Karpas-422 (cell line): Measurements from ENCODE around the gene SNUPN. TPM values are rescaled to one million over a fixed set of nuclear protein-coding genes. Genes with fewer than 3 reads are reported as not detected.

ENCODE experiments used
- DNase-seq: peaks from one replicate; pipeline ENCODE4 v3.0.0-alpha.2; 2015
- H2AFZ ChIP-seq: fragments of 200-600 bp; sonication (generic); 2 replicates; pipeline ENCODE4 v1.6.1; 2014; ENCODE audit warnings: antibody characterized with exemption, low read length, mixed read lengths
- H3K27ac ChIP-seq: fragments of 200-600 bp; sonication (generic); 2 replicates; pipeline ENCODE4 v1.5.1; 2014; ENCODE audit warnings: mild to moderate bottlenecking, low read length, moderate library complexity
- H3K27me3 ChIP-seq: fragments of 200-600 bp; sonication (generic); 2 replicates; pipeline ENCODE4 v1.6.1; 2014; ENCODE audit warnings: low read length, mixed read lengths
- H3K36me3 ChIP-seq: fragments of 200-600 bp; sonication (generic); 2 replicates; pipeline ENCODE4 v1.6.1; 2014; ENCODE audit warnings: low read length, mixed read lengths; ENCODE audit not compliant: insufficient read depth
- H3K4me1 ChIP-seq: fragments of 200-600 bp; sonication (generic); 2 replicates; pipeline ENCODE4 v1.6.1; 2014; ENCODE audit warnings: mild to moderate bottlenecking, low read length, mixed read lengths
- H3K4me2 ChIP-seq: fragments of 200-600 bp; sonication (generic); 2 replicates; pipeline ENCODE4 v1.6.1; 2014; ENCODE audit warnings: low read length, low read depth, mild to moderate bottlenecking; ENCODE audit not compliant: poor library complexity, severe bottlenecking
- H3K4me3 ChIP-seq: fragments of 200-600 bp; sonication (generic); 2 replicates; pipeline ENCODE4 v1.5.1; 2014; ENCODE audit warnings: mild to moderate bottlenecking, antibody characterized with exemption, low read length, mixed read lengths
- H3K79me2 ChIP-seq: fragments of 200-600 bp; sonication (generic); 2 replicates; pipeline ENCODE4 v1.6.1; 2014; ENCODE audit warnings: mild to moderate bottlenecking, low read length, mixed read lengths
- H3K9ac ChIP-seq: fragments of 200-600 bp; sonication (generic); 2 replicates; pipeline ENCODE4 v1.6.0; 2014; ENCODE audit warnings: low read length
- H3K9me2 ChIP-seq: fragments of 200-600 bp; sonication (generic), shearing (Covaris generic); replicated peaks from 2 replicates; pipeline ENCODE4 v1.6.0; 2014; ENCODE audit warnings: mild to moderate bottlenecking, low read length, moderate library complexity; ENCODE audit not compliant: insufficient read depth
- H3K9me3 ChIP-seq: fragments of 300-700, 200-600 bp; sonication (generic); 2 replicates; pipeline ENCODE4 v1.6.1; 2014; ENCODE audit warnings: low read length, mixed read lengths
- H4K20me1 ChIP-seq: fragments of 200-600 bp; sonication (generic); 2 replicates; pipeline ENCODE4 v1.6.1; 2014; ENCODE audit warnings: mild to moderate bottlenecking, antibody characterized with exemption, low read length, low read depth; ENCODE audit not compliant: insufficient read depth
- total RNA-seq: library from RNA; depleted of rRNA; stranded (reverse); fragments of >200 nt; shearing (Covaris generic); gene quantifications from 2 replicates; pipeline ENCODE4 v1.2.3, GENCODE V29; 2014; ENCODE audit warnings: low replicate concordance

SNUPN gene
- total RNA-seq, 1 experiment from 2014 or later: 18.9 TPM

GRCh38 chr15:75666823-75667501, 41.4 kb upstream of the SNUPN start:
- Histone ChIP-seq H4K20me1 (no peaks in the 10 kb centered on the region), H3K79me2 (no peaks in the 10 kb centered on the region), H3K9me2 (no peaks in the 10 kb centered on the region), H3K4me2 (peak overlapping the region; percentile 32), H3K36me3 (no peaks in the 10 kb centered on the region), H2AFZ (no peak overlapping the region), H3K27ac (no peak overlapping the region), H3K4me3 (no peak overlapping the region), H3K9me3 (no peaks in the 10 kb centered on the region), H3K27me3 (no peaks in the 10 kb centered on the region), H3K9ac (no peak overlapping the region), H3K4me1 (peaks cover 31% of the 10 kb centered on the region)
- DNase-seq: peak; percentile 67

GRCh38 chr15:75663931-75664421, 38.5 kb upstream of the SNUPN start:
- Histone ChIP-seq H3K27ac (no peak overlapping the region), H3K4me2 (no peak overlapping the region), H3K9me3 (no peaks in the 10 kb centered on the region), H2AFZ (no peak overlapping the region), H3K27me3 (no peaks in the 10 kb centered on the region), H3K9ac (no peak overlapping the region), H3K36me3 (no peaks in the 10 kb centered on the region), H3K79me2 (no peaks in the 10 kb centered on the region), H3K4me3 (no peak overlapping the region), H3K4me1 (peaks cover 12% of the 10 kb centered on the region), H4K20me1 (no peaks in the 10 kb centered on the region), H3K9me2 (no peaks in the 10 kb centered on the region)
- no peak for DNase-seq

- Histone ChIP-seq H3K36me3 (no peaks in the 10 kb centered on the region), H3K9me3 (no peaks in the 10 kb centered on the region), H3K9ac (no peak overlapping the region), H2AFZ (no peak overlapping the region), H3K79me2 (no peaks in the 10 kb centered on the region), H3K4me3 (no peak overlapping the region), H3K27ac (no peak overlapping the region), H3K4me1 (peaks cover 12% of the 10 kb centered on the region), H3K27me3 (no peaks in the 10 kb centered on the region), H3K9me2 (no peaks in the 10 kb centered on the region), H4K20me1 (no peaks in the 10 kb centered on the region), H3K4me2 (no peak overlapping the region)
- DNase-seq: no peak
Observed at GRCh38 chr15:75662823-75663519, 37.4 kb upstream of the SNUPN start.

- Histone ChIP-seq H2AFZ (no peak overlapping the region), H3K36me3 (no peaks in the 10 kb centered on the region), H3K27me3 (no peaks in the 10 kb centered on the region), H3K9me2 (no peaks in the 10 kb centered on the region), H3K27ac (no peak overlapping the region), H4K20me1 (no peaks in the 10 kb centered on the region), H3K9ac (no peak overlapping the region), H3K4me1 (peaks cover 6% of the 10 kb centered on the region), H3K4me2 (no peak overlapping the region), H3K79me2 (no peaks in the 10 kb centered on the region), H3K4me3 (no peak overlapping the region), H3K9me3 (no peaks in the 10 kb centered on the region)
- no peak for DNase-seq
Observed at GRCh38 chr15:75661756-75662140, 36.2 kb upstream of the SNUPN start.

- Histone ChIP-seq H3K9ac (no peak overlapping the region), H3K79me2 (no peaks in the 10 kb centered on the region), H3K36me3 (no peaks in the 10 kb centered on the region)
Observed at GRCh38 chr15:75661100-75661755, 35.7 kb upstream of the SNUPN start.

GRCh38 chr15:75659928-75660645, 34.6 kb upstream of the SNUPN start:
- H3K4me2 ChIP-seq: no peak overlapping the region
- no peaks in the 10 kb centered on the region for H3K79me2 ChIP-seq
- H3K4me1 ChIP-seq: peaks cover 9% of the 10 kb centered on the region
- H3K4me3 ChIP-seq: no peak overlapping the region
- no peaks in the 10 kb centered on the region for H3K36me3 ChIP-seq
- no peaks in the 10 kb centered on the region for H4K20me1 ChIP-seq
- no peak overlapping the region for H3K27ac ChIP-seq
- H3K9ac ChIP-seq: no peak overlapping the region
- DNase-seq: no peak
- no peak overlapping the region for H2AFZ ChIP-seq
- no peaks in the 10 kb centered on the region for H3K9me2 ChIP-seq
- H3K9me3 ChIP-seq: no peaks in the 10 kb centered on the region
- H3K27me3 ChIP-seq: no peaks in the 10 kb centered on the region

More at GRCh38 chr15:75661100-75661755, 35.7 kb upstream of the SNUPN start:
- no peak overlapping the region for H3K4me3 ChIP-seq
- no peak overlapping the region for H2AFZ ChIP-seq
- H3K9me3 ChIP-seq: no peaks in the 10 kb centered on the region
- H4K20me1 ChIP-seq: no peaks in the 10 kb centered on the region
- peaks cover under 1% of the 10 kb centered on the region for H3K4me1 ChIP-seq
- H3K27me3 ChIP-seq: no peaks in the 10 kb centered on the region
- no peak overlapping the region for H3K27ac ChIP-seq
- DNase-seq: no peak
- H3K4me2 ChIP-seq: no peak overlapping the region
- H3K9me2 ChIP-seq: no peaks in the 10 kb centered on the region

GRCh38 chr15:75659141-75659771, 33.7 kb upstream of the SNUPN start:
- no peak overlapping the region for H3K9ac ChIP-seq
- no peaks in the 10 kb centered on the region for H3K9me2 ChIP-seq
- no peak for DNase-seq
- no peak overlapping the region for H2AFZ ChIP-seq
- no peak overlapping the region for H3K27ac ChIP-seq
- no peaks in the 10 kb centered on the region for H3K27me3 ChIP-seq
- H3K4me1 ChIP-seq: peaks cover 9% of the 10 kb centered on the region
- H3K4me2 ChIP-seq: no peak overlapping the region
- H3K79me2 ChIP-seq: no peaks in the 10 kb centered on the region
- H3K36me3 ChIP-seq: no peaks in the 10 kb centered on the region
- no peaks in the 10 kb centered on the region for H3K9me3 ChIP-seq
- no peaks in the 10 kb centered on the region for H4K20me1 ChIP-seq
- no peak overlapping the region for H3K4me3 ChIP-seq
